HEK293 (cell line): ENCODE measurements around the gene ANO1.

Experiments
- CTCF ChIA-PET: fragments of 350-600 bp; formaldehyde crosslinking; extraction: SDS; loops from one replicate; lab custom pipeline; 2021; ENCODE audit warnings: antibody characterized with exemption; lab: Yijun Ruan, JAX
- POLR2A ChIA-PET: fragments of 300-600 bp; formaldehyde crosslinking; extraction: SDS; loops from one replicate; lab custom pipeline; 2020; ENCODE audit warnings: antibody characterized with exemption, inconsistent platforms; lab: Yijun Ruan, JAX
- H3K27ac ChIP-seq: fragments of 200-500 bp; sonication (Bioruptor generic); 2 replicates; pipeline ENCODE4 v1.5.1; 2014; ENCODE audit warnings: low read depth, low read length, control low read depth, inconsistent platforms; ENCODE audit errors: extremely low read depth
- H3K36me3 ChIP-seq, 2 experiments: fragments of 200-500 bp in 1 of 2; sonication (Bioruptor generic) in 1 of 2; 1 replicate in 1 of 2; 2 replicates in 1 of 2; pipeline ENCODE4 v1.5.1; 2014 to 2017; ENCODE audit warnings: inconsistent platforms in 2 of 2, low read length in 2 of 2; ENCODE audit not compliant: control insufficient read depth in 2 of 2, insufficient read depth in 1 of 2
- H3K4me1 ChIP-seq: fragments of 200-500 bp; sonication (Bioruptor generic); 2 replicates; pipeline ENCODE4 v1.5.1; 2014; ENCODE audit warnings: mild to moderate bottlenecking, low read length, inconsistent platforms; ENCODE audit not compliant: control insufficient read depth, insufficient read depth
- H3K4me3 ChIP-seq: 2 replicates; pipeline ENCODE4 v1.5.1; 2011; ENCODE audit warnings: low read depth, mild to moderate bottlenecking, control low read depth, low read length, moderate library complexity
- H3K9me3 ChIP-seq: fragments of 200-500 bp; sonication (Bioruptor generic); 2 replicates; pipeline ENCODE4 v1.5.1; 2014; ENCODE audit warnings: low read depth, low read length, inconsistent platforms; ENCODE audit not compliant: control insufficient read depth, insufficient read depth
- KLF10 ChIP-seq: fragments of 450-650 bp; IDR thresholded peaks from 2 replicates; pipeline ENCODE4 v1.5.1; 2018; ENCODE audit warnings: missing biosample characterization, mild to moderate bottlenecking, missing genetic modification characterization
- SALL2 ChIP-seq: fragments of 450-650 bp; formaldehyde crosslinking; IDR thresholded peaks from 2 replicates; pipeline ENCODE4 v1.5.0; 2017; ENCODE audit warnings: missing biosample characterization, mild to moderate bottlenecking, missing genetic modification characterization, borderline replicate concordance
- ZFP3 ChIP-seq: fragments of 450-650 bp; formaldehyde crosslinking; IDR thresholded peaks from 2 replicates; pipeline ENCODE4 v1.5.1; 2016; ENCODE audit warnings: low read depth, missing biosample characterization, missing genetic modification characterization
- ZNF174 ChIP-seq: fragments of 450-650 bp; formaldehyde crosslinking; IDR thresholded peaks from 2 replicates; pipeline ENCODE4 v1.5.0; 2017; ENCODE audit warnings: missing biosample characterization, mild to moderate bottlenecking, missing genetic modification characterization
- ZNF302 ChIP-seq: fragments of 450-650 bp; formaldehyde crosslinking; IDR thresholded peaks from 2 replicates; pipeline ENCODE4 v1.5.1; 2016; ENCODE audit warnings: missing biosample characterization, missing genetic modification characterization, low read depth
- ZNF513 ChIP-seq: fragments of 450-650 bp; IDR thresholded peaks from 2 replicates; pipeline ENCODE4 v1.5.1; 2018; ENCODE audit warnings: missing biosample characterization, missing genetic modification characterization
- TF ChIP-seq, protein P1 (sequence below): fragments of 450-650 bp; formaldehyde crosslinking; IDR thresholded peaks from 2 replicates; pipeline ENCODE4 v1.5.1; 2017; ENCODE audit warnings: missing biosample characterization, missing genetic modification characterization
- TF ChIP-seq, protein P2 (sequence below): fragments of 450-650 bp; formaldehyde crosslinking; IDR thresholded peaks from 2 replicates; pipeline ENCODE4 v1.5.1; 2016; ENCODE audit warnings: missing biosample characterization, missing genetic modification characterization
- TF ChIP-seq, protein P3 (sequence below): fragments of 450-650 bp; formaldehyde crosslinking; conservative IDR thresholded peaks from 2 replicates; pipeline ENCODE4 v1.5.1; 2016; ENCODE audit warnings: low read depth, missing biosample characterization, missing genetic modification characterization

Gene ANO1

GRCh38 chr11:70063555-70063954 is 14.6 kb upstream of the ANO1 start:
- Histone ChIP-seq H3K9me3 (no peaks in the 10 kb centered on the region), H3K4me3 (no peak overlapping the region), H3K27ac (no peak overlapping the region), H3K4me1 (no peaks in the 10 kb centered on the region), H3K36me3 (no peaks in the 10 kb centered on the region)
- CTCF ChIA-PET: interaction anchor here (0.8 kb wide), 1 partner anchor 103 kb away, joined by 4 read pairs; no protein-coding TSS in a partner anchor
- POLR2A ChIA-PET: no interaction called here
- TF ChIP-seq ZNF302 (no peak), KLF10 (no peak)
- TF ChIP-seq, protein P1, sequence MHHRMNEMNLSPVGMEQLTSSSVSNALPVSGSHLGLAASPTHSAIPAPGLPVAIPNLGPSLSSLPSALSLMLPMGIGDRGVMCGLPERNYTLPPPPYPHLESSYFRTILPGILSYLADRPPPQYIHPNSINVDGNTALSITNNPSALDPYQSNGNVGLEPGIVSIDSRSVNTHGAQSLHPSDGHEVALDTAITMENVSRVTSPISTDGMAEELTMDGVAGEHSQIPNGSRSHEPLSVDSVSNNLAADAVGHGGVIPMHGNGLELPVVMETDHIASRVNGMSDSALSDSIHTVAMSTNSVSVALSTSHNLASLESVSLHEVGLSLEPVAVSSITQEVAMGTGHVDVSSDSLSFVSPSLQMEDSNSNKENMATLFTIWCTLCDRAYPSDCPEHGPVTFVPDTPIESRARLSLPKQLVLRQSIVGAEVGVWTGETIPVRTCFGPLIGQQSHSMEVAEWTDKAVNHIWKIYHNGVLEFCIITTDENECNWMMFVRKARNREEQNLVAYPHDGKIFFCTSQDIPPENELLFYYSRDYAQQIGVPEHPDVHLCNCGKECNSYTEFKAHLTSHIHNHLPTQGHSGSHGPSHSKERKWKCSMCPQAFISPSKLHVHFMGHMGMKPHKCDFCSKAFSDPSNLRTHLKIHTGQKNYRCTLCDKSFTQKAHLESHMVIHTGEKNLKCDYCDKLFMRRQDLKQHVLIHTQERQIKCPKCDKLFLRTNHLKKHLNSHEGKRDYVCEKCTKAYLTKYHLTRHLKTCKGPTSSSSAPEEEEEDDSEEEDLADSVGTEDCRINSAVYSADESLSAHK (tag by site-specific recombination): no peak
- TF ChIP-seq, protein P2, sequence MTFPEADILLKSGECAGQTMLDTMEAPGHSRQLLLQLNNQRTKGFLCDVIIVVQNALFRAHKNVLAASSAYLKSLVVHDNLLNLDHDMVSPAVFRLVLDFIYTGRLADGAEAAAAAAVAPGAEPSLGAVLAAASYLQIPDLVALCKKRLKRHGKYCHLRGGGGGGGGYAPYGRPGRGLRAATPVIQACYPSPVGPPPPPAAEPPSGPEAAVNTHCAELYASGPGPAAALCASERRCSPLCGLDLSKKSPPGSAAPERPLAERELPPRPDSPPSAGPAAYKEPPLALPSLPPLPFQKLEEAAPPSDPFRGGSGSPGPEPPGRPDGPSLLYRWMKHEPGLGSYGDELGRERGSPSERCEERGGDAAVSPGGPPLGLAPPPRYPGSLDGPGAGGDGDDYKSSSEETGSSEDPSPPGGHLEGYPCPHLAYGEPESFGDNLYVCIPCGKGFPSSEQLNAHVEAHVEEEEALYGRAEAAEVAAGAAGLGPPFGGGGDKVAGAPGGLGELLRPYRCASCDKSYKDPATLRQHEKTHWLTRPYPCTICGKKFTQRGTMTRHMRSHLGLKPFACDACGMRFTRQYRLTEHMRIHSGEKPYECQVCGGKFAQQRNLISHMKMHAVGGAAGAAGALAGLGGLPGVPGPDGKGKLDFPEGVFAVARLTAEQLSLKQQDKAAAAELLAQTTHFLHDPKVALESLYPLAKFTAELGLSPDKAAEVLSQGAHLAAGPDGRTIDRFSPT (tag by site-specific recombination): no peak

GRCh38 chr11:70064008-70064725 is 13.9 kb upstream of the ANO1 start:
- no peaks in the 10 kb centered on the region for H3K36me3 ChIP-seq
- ChIA-PET CTCF (no interaction called here), POLR2A (interaction anchor here (0.6 kb wide), 1 partner anchor 99 kb away, joined by 4 read pairs; no protein-coding TSS in a partner anchor)
- no peak overlapping the region for H3K27ac ChIP-seq
- H3K9me3 ChIP-seq: no peaks in the 10 kb centered on the region
- no peak for TF ChIP-seq ZNF513
- TF ChIP-seq ZFP3 (tag by site-specific recombination): no peak
- no peak for TF ChIP-seq ZNF174 (tag by site-specific recombination)
- TF ChIP-seq, protein P3, sequence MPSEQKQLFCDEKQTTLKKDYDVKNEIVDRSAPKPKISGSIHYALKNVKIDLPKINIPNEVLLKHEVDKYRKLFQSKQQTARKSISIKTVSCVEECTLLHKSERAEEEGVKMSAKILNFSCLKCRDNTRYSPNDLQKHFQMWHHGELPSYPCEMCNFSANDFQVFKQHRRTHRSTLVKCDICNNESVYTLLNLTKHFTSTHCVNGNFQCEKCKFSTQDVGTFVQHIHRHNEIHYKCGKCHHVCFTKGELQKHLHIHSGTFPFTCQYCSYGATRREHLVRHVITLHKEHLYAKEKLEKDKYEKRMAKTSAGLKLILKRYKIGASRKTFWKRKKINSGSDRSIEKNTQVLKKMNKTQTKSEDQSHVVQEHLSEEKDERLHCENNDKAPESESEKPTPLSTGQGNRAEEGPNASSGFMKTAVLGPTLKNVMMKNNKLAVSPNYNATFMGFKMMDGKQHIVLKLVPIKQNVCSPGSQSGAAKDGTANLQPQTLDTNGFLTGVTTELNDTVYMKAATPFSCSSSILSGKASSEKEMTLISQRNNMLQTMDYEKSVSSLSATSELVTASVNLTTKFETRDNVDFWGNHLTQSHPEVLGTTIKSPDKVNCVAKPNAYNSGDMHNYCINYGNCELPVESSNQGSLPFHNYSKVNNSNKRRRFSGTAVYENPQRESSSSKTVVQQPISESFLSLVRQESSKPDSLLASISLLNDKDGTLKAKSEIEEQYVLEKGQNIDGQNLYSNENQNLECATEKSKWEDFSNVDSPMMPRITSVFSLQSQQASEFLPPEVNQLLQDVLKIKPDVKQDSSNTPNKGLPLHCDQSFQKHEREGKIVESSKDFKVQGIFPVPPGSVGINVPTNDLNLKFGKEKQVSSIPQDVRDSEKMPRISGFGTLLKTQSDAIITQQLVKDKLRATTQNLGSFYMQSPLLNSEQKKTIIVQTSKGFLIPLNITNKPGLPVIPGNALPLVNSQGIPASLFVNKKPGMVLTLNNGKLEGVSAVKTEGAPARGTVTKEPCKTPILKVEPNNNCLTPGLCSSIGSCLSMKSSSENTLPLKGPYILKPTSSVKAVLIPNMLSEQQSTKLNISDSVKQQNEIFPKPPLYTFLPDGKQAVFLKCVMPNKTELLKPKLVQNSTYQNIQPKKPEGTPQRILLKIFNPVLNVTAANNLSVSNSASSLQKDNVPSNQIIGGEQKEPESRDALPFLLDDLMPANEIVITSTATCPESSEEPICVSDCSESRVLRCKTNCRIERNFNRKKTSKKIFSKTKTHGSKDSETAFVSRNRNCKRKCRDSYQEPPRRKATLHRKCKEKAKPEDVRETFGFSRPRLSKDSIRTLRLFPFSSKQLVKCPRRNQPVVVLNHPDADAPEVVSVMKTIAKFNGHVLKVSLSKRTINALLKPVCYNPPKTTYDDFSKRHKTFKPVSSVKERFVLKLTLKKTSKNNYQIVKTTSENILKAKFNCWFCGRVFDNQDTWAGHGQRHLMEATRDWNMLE: no peak
- TF ChIP-seq SALL2 (tag by site-specific recombination): no peak
- H3K4me1 ChIP-seq: no peaks in the 10 kb centered on the region
- no peak overlapping the region for H3K4me3 ChIP-seq
